SU-DHL-6 (cell line): ENCODE data around the gene ALDH3A1.

Experiments
- H2AFZ ChIP-seq: fragments of 200-600 bp; sonication (generic); 2 replicates; pipeline ENCODE4 v1.6.1; 2014; ENCODE audit warnings: low read depth, mild to moderate bottlenecking, moderate library complexity, mixed read lengths, antibody characterized with exemption, low read length; ENCODE audit not compliant: severe bottlenecking
- H3F3A ChIP-seq: fragments of 200-600 bp; shearing (Covaris generic); 2 replicates; pipeline ENCODE4 v1.6.0; 2016; ENCODE audit warnings: antibody characterized with exemption, mild to moderate bottlenecking; ENCODE audit not compliant: insufficient read depth
- H3K27ac ChIP-seq: fragments of 200-600 bp; sonication (generic); 2 replicates; pipeline ENCODE4 v1.5.1; 2016; ENCODE audit warnings: low read depth, mild to moderate bottlenecking, low read length, moderate library complexity, mixed read lengths
- H3K27me3 ChIP-seq: fragments of 200-600 bp; sonication (generic), shearing (Covaris generic); 2 replicates; pipeline ENCODE4 v1.6.0; 2014; ENCODE audit warnings: mild to moderate bottlenecking, low read length
- H3K36me3 ChIP-seq: fragments of 200-600 bp; sonication (generic); 2 replicates; pipeline ENCODE4 v1.6.1; 2014; ENCODE audit warnings: mild to moderate bottlenecking, low read length, mixed read lengths
- H3K4me2 ChIP-seq: fragments of 300-600, 200-600 bp; shearing (Covaris generic), sonication (generic); 2 replicates; pipeline ENCODE4 v1.6.0; 2014; ENCODE audit warnings: low read length, low read depth, mild to moderate bottlenecking; ENCODE audit not compliant: poor library complexity, severe bottlenecking
- H3K4me3 ChIP-seq: fragments of 200-600 bp; sonication (generic); 2 replicates; pipeline ENCODE4 v1.5.1; 2014; ENCODE audit warnings: antibody characterized with exemption, low read length, mild to moderate bottlenecking, mixed read lengths; ENCODE audit not compliant: insufficient read depth, poor library complexity, severe bottlenecking
- H3K79me2 ChIP-seq: fragments of 200-600 bp; sonication (generic); 2 replicates; pipeline ENCODE4 v1.6.1; 2014; ENCODE audit warnings: mild to moderate bottlenecking, low read length, moderate library complexity; ENCODE audit not compliant: insufficient read depth
- H3K9ac ChIP-seq: fragments of 200-600 bp; sonication (generic); 2 replicates; pipeline ENCODE4 v1.7.0; 2014; ENCODE audit warnings: mild to moderate bottlenecking, low read length
- H3K9me2 ChIP-seq: fragments of 200-600 bp; sonication (generic); replicated peaks from 2 replicates; pipeline ENCODE4 v1.6.1; 2014; ENCODE audit warnings: low read length; ENCODE audit not compliant: insufficient read depth
- H3K9me3 ChIP-seq: fragments of 200-600 bp; sonication (generic); 2 replicates; pipeline ENCODE4 v1.6.1; 2014; ENCODE audit warnings: low read length, mixed read lengths; ENCODE audit not compliant: insufficient read depth
- H4K20me1 ChIP-seq: fragments of 200-600 bp; sonication (generic); 2 replicates; pipeline ENCODE4 v1.6.1; 2014; ENCODE audit warnings: low read depth, mild to moderate bottlenecking, antibody characterized with exemption, low read length, moderate library complexity, mixed read lengths
- CTCF ChIP-seq: fragments of 200-600 bp; sonication (generic); IDR thresholded peaks from one replicate; pipeline ENCODE4 v1.5.1; 2017; ENCODE audit warnings: antibody characterized with exemption, mild to moderate bottlenecking, low read length, moderate library complexity; ENCODE audit not compliant: insufficient read depth, poor library complexity, severe bottlenecking
- EZH2phosphoT487 ChIP-seq: fragments of 200-600 bp; sonication (generic), shearing (Covaris generic); conservative IDR thresholded peaks from 2 replicates; pipeline ENCODE4 v1.6.1; 2018; ENCODE audit warnings: mild to moderate bottlenecking, antibody characterized with exemption, low read length, moderate library complexity, mixed read lengths

ALDH3A1 gene

GRCh38 chr17:19737305-19738072 is 10.6 kb downstream of the ALDH3A1 start:
- H3K9me3 ChIP-seq = no peaks in the 10 kb centered on the region
- no peak overlapping the region for H3K9ac ChIP-seq
- H2AFZ ChIP-seq = no peak overlapping the region
- H3K4me3 ChIP-seq = no peak overlapping the region
- TF ChIP-seq EZH2phosphoT487 = no peak
- TF ChIP-seq CTCF = no peak
- H3K4me2 ChIP-seq = no peak overlapping the region
- H3K27me3 ChIP-seq = no peaks in the 10 kb centered on the region
- H3K27ac ChIP-seq = no peak overlapping the region
- H3K79me2 ChIP-seq = no peaks in the 10 kb centered on the region
- no peaks in the 10 kb centered on the region for H3F3A ChIP-seq
- H4K20me1 ChIP-seq = no peaks in the 10 kb centered on the region
- no peaks in the 10 kb centered on the region for H3K9me2 ChIP-seq
- no peaks in the 10 kb centered on the region for H3K36me3 ChIP-seq

- H3K9me2 ChIP-seq = no peaks in the 10 kb centered on the region
- no peak overlapping the region for H3K4me3 ChIP-seq
- H3K27me3 ChIP-seq = no peaks in the 10 kb centered on the region
- H3K79me2 ChIP-seq = no peaks in the 10 kb centered on the region
- H3F3A ChIP-seq = no peaks in the 10 kb centered on the region
- H3K9ac ChIP-seq = no peak overlapping the region
- H3K9me3 ChIP-seq = no peaks in the 10 kb centered on the region
- no peak overlapping the region for H3K4me2 ChIP-seq
- TF ChIP-seq EZH2phosphoT487 = no peak
- TF ChIP-seq CTCF = no peak
- H2AFZ ChIP-seq = no peak overlapping the region
- no peaks in the 10 kb centered on the region for H3K36me3 ChIP-seq
- H4K20me1 ChIP-seq = no peaks in the 10 kb centered on the region
- no peak overlapping the region for H3K27ac ChIP-seq
Measured at GRCh38 chr17:19736071-19736470, 12.0 kb downstream of the ALDH3A1 start.

- Histone ChIP-seq H3K4me3 (no peak overlapping the region), H3K36me3 (no peaks in the 10 kb centered on the region), H3F3A (no peaks in the 10 kb centered on the region), H3K9me3 (no peaks in the 10 kb centered on the region), H3K79me2 (no peaks in the 10 kb centered on the region), H4K20me1 (no peaks in the 10 kb centered on the region), H3K4me2 (no peak overlapping the region), H3K9me2 (no peaks in the 10 kb centered on the region), H3K27me3 (no peaks in the 10 kb centered on the region), H3K27ac (no peak overlapping the region), H3K9ac (no peak overlapping the region), H2AFZ (no peak overlapping the region)
- TF ChIP-seq CTCF = no peak
- no peak for TF ChIP-seq EZH2phosphoT487
Measured at GRCh38 chr17:19733953-19734526, 14.1 kb downstream of the ALDH3A1 start.
